ENCODE data around the gene SLC27A1.
"Not testable (repeated sequence)": the region's sequence is repeated elsewhere in the genome, so short reads cannot be mapped to it uniquely, and the experiment has no call there.

SLC27A1 gene

GRCh38 chr19:17487284-17488121 lies 17.2 kb downstream of the SLC27A1 start:
- no peak for DNase-seq (ENCODE audit: low spot score)

- DNase-seq (ENCODE audit: low spot score), result no peak
Measured at GRCh38 chr19:17488593-17489391, 18.5 kb downstream of the SLC27A1 start.

GRCh38 chr19:17489392-17490030 lies 19.2 kb downstream of the SLC27A1 start:
- no peak for DNase-seq (ENCODE audit: low spot score)

- no peak for DNase-seq (ENCODE audit: low spot score)
Measured at GRCh38 chr19:17490411-17490810, 20.1 kb downstream of the SLC27A1 start.

GRCh38 chr19:17491287-17491686 lies 21.0 kb downstream of the SLC27A1 start:
- DNase-seq (ENCODE audit: low spot score), result no peak

GRCh38 chr19:17495639-17496296 lies 25.4 kb downstream of the SLC27A1 start:
- DNase-seq (ENCODE audit: low spot score), result no peak

- DNase-seq (ENCODE audit: low spot score), result peak; percentile 91
Measured at GRCh38 chr19:17496337-17496997, 26.1 kb downstream of the SLC27A1 start.

- no peak for DNase-seq (ENCODE audit: low spot score)
Measured at GRCh38 chr19:17497149-17497798, 26.9 kb downstream of the SLC27A1 start.

GRCh38 chr19:17499025-17499424 lies 28.7 kb downstream of the SLC27A1 start:
- DNase-seq (ENCODE audit: low spot score), result not testable (repeated sequence)

GRCh38 chr19:17499648-17500446 lies 29.5 kb downstream of the SLC27A1 start:
- DNase-seq (ENCODE audit: low spot score), result no peak

GRCh38 chr19:17500447-17501198 lies 30.3 kb downstream of the SLC27A1 start:
- no peak for DNase-seq (ENCODE audit: low spot score)

GRCh38 chr19:17503240-17503639 lies 32.9 kb downstream of the SLC27A1 start:
- DNase-seq (ENCODE audit: low spot score), result no peak

- no peak for DNase-seq (ENCODE audit: low spot score)
Measured at GRCh38 chr19:17504030-17504429, 33.7 kb downstream of the SLC27A1 start.

- no peak for DNase-seq (ENCODE audit: low spot score)
Measured at GRCh38 chr19:17504456-17504855, 34.1 kb downstream of the SLC27A1 start.

- no peak for DNase-seq (ENCODE audit: low spot score)
Measured at GRCh38 chr19:17505223-17505622, 34.9 kb downstream of the SLC27A1 start.

- DNase-seq (ENCODE audit: low spot score), result no peak
Measured at GRCh38 chr19:17506745-17507144, 36.4 kb downstream of the SLC27A1 start.

GRCh38 chr19:17508558-17508933 lies 38.2 kb downstream of the SLC27A1 start:
- not testable (repeated sequence) for DNase-seq (ENCODE audit: low spot score)

GRCh38 chr19:17510220-17510993 lies 40.1 kb downstream of the SLC27A1 start:
- DNase-seq (ENCODE audit: low spot score), result no peak
